Activated naive CD8-positive, alpha-beta T cell treated with anti-CD3 and anti-CD28 coated beads for 36 hours (primary cell): ENCODE measurements around the gene ORC3. TPM values are rescaled to one million over a fixed set of nuclear protein-coding genes. Genes with fewer than 3 reads are reported as not detected.
A peak's percentile ranks its signal among the peaks of the same experiment; 100 is the strongest.
"Not testable (repeated sequence)": the region's sequence is repeated elsewhere in the genome, so short reads cannot be mapped to it uniquely, and the experiment has no call there.

Source experiments
- DNase-seq: peaks from one replicate; pipeline ENCODE4 v3.0.0; 2021
- H3K27ac Mint-ChIP-seq: one replicate; pipeline ENCODE4 v1.8.0; 2022; ENCODE audit warnings: mild to moderate bottlenecking, moderate library complexity, mixed read lengths
- H3K27me3 Mint-ChIP-seq: one replicate; pipeline ENCODE4 v1.8.0; 2022; ENCODE audit warnings: mild to moderate bottlenecking, mixed read lengths
- H3K36me3 Mint-ChIP-seq: one replicate; pipeline ENCODE4 v1.8.0; 2021; ENCODE audit warnings: mild to moderate bottlenecking, mixed read lengths
- H3K4me1 Mint-ChIP-seq: one replicate; pipeline ENCODE4 v1.8.0; 2021; ENCODE audit warnings: mixed read lengths
- H3K4me3 Mint-ChIP-seq: one replicate; pipeline ENCODE4 v1.8.0; 2022; ENCODE audit warnings: mild to moderate bottlenecking, moderate library complexity, mixed read lengths
- H3K9me3 Mint-ChIP-seq: one replicate; pipeline ENCODE4 v1.8.0; 2022; ENCODE audit warnings: mixed read lengths
- total RNA-seq, 2 experiments: library from RNA; stranded (reverse); gene quantifications; one replicate each; pipeline ENCODE4 v1.2.3, GENCODE V29; 2021

The ORC3 gene
- total RNA-seq, 2 experiments from 2014 or later = 35.4 to 37.4 TPM

DNA sequence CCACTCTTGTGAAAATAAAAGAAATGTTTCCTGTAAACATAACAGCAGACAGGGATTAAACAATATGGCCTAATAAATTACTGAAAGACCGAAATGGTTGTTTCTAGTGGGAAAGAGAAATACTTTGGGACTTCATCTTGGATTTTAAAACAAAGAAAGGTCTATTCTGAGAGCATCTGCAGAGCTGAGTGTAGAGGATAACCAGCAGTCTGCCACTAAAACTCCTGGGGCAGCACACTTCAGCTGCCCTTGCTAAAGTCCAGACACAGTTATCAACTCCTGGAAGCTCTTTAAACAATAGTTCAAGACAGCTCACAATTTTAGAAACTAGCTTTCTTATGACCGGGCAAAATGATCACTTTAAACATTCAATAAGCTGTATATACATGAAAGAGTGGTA lies 73.5 kb downstream of the ORC3 start:
- Mint-ChIP-seq H3K9me3 (no peaks in the 10 kb centered on the region), H3K36me3 (peaks cover 16% of the 10 kb centered on the region), H3K4me3 (no peak overlapping the region), H3K27ac (no peak overlapping the region), H3K27me3 (no peaks in the 10 kb centered on the region), H3K4me1 (no peaks in the 10 kb centered on the region)
- no peak for DNase-seq

DNA sequence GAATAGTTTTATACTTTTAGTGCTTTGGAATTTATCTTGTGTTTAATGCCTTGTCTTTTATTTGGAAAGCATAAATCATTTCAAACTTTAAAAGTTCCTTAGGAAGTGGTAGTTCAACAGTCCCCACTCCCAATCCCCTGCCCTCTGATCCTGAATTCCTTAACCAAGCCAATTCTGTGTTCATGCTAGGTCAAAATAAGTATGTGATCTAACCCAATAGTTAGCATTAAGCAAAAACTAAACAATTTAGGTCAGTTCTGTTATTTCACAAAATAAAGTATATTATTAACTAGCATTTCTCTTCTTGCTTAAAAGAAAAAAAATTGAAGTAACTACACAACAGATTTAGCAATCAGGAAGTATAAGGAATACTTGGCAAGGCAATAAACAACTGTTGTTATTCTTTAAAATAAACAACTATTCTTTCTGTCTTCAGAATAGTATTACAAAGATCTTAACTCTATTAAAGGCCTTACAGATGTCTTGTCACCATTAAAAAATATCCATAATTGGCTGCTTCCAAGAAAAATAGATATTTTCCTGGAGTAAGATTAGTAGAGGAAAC lies 75.1 kb downstream of the ORC3 start:
- DNase-seq = no peak
- H3K4me1 Mint-ChIP-seq = peaks cover 3% of the 10 kb centered on the region
- no peaks in the 10 kb centered on the region for H3K27me3 Mint-ChIP-seq
- H3K27ac Mint-ChIP-seq = no peak overlapping the region
- H3K36me3 Mint-ChIP-seq = peaks cover 11% of the 10 kb centered on the region
- no peak overlapping the region for H3K4me3 Mint-ChIP-seq
- H3K9me3 Mint-ChIP-seq = no peaks in the 10 kb centered on the region

DNA sequence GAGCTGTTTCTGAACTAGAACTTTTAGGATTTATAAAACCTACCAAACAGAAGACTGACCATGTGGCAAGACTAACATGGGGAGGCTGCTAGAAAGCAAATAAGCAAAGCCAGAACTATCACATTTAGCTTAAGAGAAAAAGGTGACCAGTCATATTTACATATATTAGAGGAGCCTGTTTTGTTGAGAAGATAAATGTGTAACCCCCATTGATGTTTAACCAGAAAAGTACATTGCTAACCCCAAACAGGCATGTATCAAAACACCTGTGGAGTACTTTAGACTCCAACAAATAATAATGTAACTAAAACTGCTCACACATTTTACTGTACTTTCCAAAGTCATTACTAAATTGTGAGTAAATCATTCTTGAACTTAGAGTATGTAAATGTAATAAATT lies 77.1 kb downstream of the ORC3 start:
- DNase-seq = no peak
- Mint-ChIP-seq H3K36me3 (peaks cover 22% of the 10 kb centered on the region), H3K27me3 (no peaks in the 10 kb centered on the region), H3K27ac (no peak overlapping the region), H3K9me3 (no peaks in the 10 kb centered on the region), H3K4me3 (no peak overlapping the region), H3K4me1 (peaks cover 7% of the 10 kb centered on the region)

DNA sequence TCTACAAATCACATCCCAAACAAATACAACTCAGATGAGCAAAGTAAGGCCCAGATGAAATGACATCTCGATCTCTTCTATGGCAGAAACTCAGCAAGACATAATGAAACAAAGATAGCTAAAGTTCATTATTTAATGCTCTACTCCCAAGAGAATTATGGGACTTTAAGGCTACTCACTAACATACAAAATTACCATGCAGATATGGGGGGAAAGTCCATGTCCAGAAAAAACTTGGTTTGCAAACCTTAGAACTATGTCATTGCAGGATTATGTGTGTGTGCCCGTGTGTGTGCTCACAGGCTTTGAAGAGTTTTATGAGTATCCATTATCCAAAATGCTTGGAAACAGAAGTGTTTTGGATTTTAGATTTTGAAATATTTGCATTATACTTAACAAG lies 78.1 kb downstream of the ORC3 start:
- H3K9me3 Mint-ChIP-seq = no peaks in the 10 kb centered on the region
- no peaks in the 10 kb centered on the region for H3K27me3 Mint-ChIP-seq
- no peak overlapping the region for H3K27ac Mint-ChIP-seq
- no peak for DNase-seq
- peaks cover 25% of the 10 kb centered on the region for H3K36me3 Mint-ChIP-seq
- H3K4me3 Mint-ChIP-seq = no peak overlapping the region
- H3K4me1 Mint-ChIP-seq = peaks cover 7% of the 10 kb centered on the region

DNA sequence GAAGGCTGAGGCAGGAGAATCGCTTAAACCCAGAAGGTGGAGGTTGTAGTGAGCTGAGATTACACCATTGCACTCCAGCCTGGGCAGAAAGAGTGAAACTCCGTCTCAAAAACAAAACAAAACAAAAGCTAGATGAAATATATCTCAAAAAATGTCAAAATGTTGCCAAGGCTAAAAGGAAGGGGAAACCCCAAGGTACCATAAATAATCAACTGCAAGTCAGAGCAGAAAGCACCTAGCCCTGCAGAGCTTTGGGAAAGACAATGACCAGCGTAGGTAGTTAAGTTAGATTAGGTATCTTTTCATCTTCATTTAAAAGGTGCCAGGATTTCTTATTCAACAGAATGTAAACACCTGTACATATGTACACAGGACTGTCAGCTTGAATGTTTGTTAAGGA lies 79.1 kb downstream of the ORC3 start:
- DNase-seq = no peak
- Mint-ChIP-seq H3K9me3 (no peaks in the 10 kb centered on the region), H3K4me1 (peaks cover 7% of the 10 kb centered on the region), H3K36me3 (peaks cover 28% of the 10 kb centered on the region), H3K27ac (peak overlapping the region; percentile 42), H3K4me3 (no peak overlapping the region), H3K27me3 (no peaks in the 10 kb centered on the region)

DNA sequence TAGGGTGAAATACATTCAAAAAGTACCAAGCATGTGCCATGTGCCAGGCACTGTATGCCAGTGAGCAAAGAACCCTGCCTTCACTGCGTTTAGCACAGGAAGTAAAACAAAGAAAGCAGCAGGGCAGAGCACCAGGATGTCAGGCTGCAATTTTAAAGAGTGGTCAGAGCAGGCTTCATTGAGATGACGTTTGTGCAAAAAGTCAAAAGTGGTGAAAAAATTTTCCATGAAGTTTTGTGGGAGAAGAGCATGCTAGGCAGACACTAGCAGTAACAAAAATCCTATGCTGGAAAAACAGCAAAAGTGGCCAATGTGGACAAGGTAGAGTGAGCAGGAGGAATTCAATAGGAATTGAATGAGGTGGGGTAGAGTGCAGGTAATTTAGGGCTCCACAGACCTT lies 80.8 kb downstream of the ORC3 start:
- peaks cover 30% of the 10 kb centered on the region for H3K36me3 Mint-ChIP-seq
- H3K4me1 Mint-ChIP-seq = peaks cover 8% of the 10 kb centered on the region
- H3K9me3 Mint-ChIP-seq = no peaks in the 10 kb centered on the region
- H3K27me3 Mint-ChIP-seq = no peaks in the 10 kb centered on the region
- H3K27ac Mint-ChIP-seq = peak overlapping the region; percentile 14
- H3K4me3 Mint-ChIP-seq = no peak overlapping the region
- no peak for DNase-seq

DNA sequence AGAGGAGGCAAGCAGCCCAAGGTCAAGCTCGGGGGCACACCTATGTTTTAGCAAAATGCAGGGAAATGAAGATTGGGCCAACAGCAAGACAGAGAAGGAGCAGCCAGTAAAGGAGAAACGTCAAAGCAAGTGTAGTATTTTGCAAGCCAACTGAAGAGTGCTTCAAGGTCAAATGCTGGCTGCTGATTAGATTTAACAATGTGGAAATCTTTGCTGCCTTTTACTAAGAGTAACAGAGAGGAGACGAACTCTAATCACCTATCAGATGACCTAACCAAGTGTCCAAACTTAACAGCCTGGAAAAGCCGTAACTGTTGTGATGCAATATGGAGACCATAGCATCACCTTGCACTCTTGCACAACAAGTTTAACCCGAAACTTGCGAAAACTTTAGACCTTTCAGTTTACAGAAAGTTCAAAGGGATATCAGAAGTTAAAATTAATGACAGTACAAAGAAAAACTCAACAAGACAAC lies 81.7 kb downstream of the ORC3 start:
- no peaks in the 10 kb centered on the region for H3K9me3 Mint-ChIP-seq
- peak overlapping the region; percentile 18 for H3K27ac Mint-ChIP-seq
- no peaks in the 10 kb centered on the region for H3K27me3 Mint-ChIP-seq
- H3K36me3 Mint-ChIP-seq = peaks cover 36% of the 10 kb centered on the region
- no peak for DNase-seq
- H3K4me1 Mint-ChIP-seq = peaks cover 8% of the 10 kb centered on the region
- H3K4me3 Mint-ChIP-seq = no peak overlapping the region

DNA sequence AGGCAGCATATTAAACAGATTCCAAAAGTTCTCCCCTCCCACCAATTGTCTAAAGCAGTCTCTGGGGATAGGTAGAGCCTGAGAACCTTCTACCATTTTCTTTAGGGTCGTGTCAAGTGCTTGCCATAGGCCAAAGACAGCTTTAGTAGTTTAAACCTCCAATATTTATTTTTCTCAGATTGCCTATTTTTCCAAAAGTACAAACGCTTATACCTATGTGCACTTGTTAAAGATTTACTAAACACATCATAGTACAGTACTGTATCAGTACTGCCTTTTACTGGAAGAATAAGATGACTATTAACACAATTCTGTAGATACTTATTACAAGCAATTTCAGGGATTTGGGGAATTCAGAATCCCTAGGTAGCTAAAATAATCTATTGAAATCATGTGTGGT lies 82.7 kb downstream of the ORC3 start:
- no peak overlapping the region for H3K4me3 Mint-ChIP-seq
- H3K27ac Mint-ChIP-seq = no peak overlapping the region
- DNase-seq = no peak
- peaks cover 12% of the 10 kb centered on the region for H3K4me1 Mint-ChIP-seq
- H3K36me3 Mint-ChIP-seq = peaks cover 38% of the 10 kb centered on the region
- H3K27me3 Mint-ChIP-seq = no peaks in the 10 kb centered on the region
- H3K9me3 Mint-ChIP-seq = no peaks in the 10 kb centered on the region

DNA sequence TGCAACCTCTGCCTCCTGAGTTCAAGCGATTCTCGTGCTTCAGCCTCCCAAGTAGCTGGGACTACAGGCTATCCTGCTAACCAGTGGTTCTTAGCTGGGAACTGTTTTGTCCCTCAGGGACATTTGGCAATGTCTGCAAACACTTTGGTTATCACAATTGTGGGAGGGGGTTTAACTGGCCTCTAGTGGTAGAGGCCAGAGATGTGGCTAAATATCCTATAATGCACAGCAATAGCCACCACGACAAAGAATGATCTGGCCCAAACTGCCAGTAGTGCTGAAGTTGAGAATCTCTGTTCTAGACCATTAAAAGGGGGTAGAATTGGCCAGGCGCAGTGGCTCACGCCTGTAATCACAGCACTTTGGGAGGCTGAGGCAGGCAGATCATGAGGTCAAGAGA lies 83.3 kb downstream of the ORC3 start:
- H3K27me3 Mint-ChIP-seq = no peaks in the 10 kb centered on the region
- no peak overlapping the region for H3K27ac Mint-ChIP-seq
- DNase-seq = no peak
- peaks cover 15% of the 10 kb centered on the region for H3K4me1 Mint-ChIP-seq
- H3K4me3 Mint-ChIP-seq = no peak overlapping the region
- no peaks in the 10 kb centered on the region for H3K9me3 Mint-ChIP-seq
- H3K36me3 Mint-ChIP-seq = peaks cover 41% of the 10 kb centered on the region

DNA sequence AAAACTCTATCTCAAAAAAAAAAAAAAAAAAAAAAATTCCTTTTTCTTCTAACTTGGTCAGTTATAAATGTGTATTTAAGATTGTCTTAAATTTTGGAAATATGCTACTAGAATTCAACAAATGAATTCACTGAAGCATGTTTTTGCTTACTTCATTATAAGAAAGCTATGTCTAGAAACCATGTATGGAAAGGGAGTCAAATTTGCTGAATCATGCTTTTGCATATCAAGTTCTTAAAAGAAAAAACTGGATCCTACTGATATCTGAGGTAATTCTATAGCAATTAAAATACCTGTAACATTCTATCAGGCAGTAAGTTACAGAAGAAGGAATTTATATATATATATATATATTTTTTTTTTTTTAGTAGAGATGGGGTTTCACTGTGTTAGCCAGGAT lies 84.4 kb downstream of the ORC3 start:
- H3K4me1 Mint-ChIP-seq = peaks cover 17% of the 10 kb centered on the region
- no peak overlapping the region for H3K27ac Mint-ChIP-seq

DNA sequence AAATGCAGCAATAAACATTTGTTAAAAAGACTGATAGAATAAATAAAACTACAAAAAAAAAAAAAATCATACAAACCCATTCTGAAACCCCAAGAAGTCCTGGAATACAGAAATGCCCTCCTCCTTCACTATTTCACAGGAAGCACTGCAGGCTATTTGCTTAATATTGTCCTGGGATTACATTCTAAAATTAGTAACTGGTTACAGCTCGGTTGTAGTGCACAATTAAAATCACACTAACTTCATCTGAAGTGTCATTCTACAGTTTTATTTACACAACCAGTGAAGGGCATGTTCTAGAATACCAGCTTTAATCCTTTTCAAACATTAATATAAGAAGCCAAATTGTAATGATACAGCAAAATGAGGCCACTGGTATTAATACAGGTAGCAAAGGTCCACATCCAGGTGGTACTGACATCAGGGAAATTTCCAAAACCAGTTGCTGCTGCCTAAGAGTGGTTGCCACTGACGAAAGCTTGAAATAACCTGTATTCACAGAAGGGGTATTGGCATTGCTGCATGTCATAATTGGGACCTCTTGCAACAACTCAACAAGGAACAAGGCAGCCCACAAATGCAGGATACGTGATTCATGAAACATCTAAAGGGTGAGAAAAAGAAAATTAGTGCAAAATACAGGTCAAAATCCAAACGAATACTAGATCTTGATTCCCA lies 85.2 kb downstream of the ORC3 start:
- Mint-ChIP-seq H3K27me3 (no peaks in the 10 kb centered on the region), H3K4me3 (no peak overlapping the region), H3K9me3 (no peaks in the 10 kb centered on the region), H3K4me1 (peaks cover 16% of the 10 kb centered on the region), H3K27ac (no peak overlapping the region), H3K36me3 (peaks cover 42% of the 10 kb centered on the region)
- DNase-seq = no peak

More for the DNA sequence above, 84.4 kb downstream of the ORC3 start:
- Mint-ChIP-seq H3K27me3 (no peaks in the 10 kb centered on the region), H3K9me3 (no peaks in the 10 kb centered on the region), H3K4me3 (no peak overlapping the region), H3K36me3 (peaks cover 43% of the 10 kb centered on the region)
- no peak for DNase-seq

DNA sequence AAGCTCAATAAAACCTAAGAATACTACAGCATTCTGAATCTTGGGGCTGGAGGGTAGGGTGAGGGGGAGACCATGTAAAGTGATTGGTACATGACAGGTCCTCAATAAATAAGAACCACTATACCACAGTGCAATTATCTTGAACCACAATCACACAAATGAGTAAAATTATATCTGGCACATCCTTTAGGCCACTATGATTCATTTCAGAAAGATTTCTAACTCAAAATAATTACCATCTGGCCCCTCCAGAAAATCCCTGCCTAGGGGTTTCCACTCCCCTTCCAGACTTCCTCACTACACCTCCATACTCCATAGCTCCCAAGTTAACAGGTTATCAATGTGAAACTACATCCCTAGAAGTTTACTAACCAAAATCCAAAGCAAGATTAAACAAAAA lies 92.4 kb downstream of the ORC3 start:
- no peak for DNase-seq
- Mint-ChIP-seq H3K4me3 (no peak overlapping the region), H3K27ac (peak overlapping the region; percentile 76), H3K4me1 (peaks cover 45% of the 10 kb centered on the region), H3K27me3 (no peaks in the 10 kb centered on the region), H3K36me3 (peaks cover 47% of the 10 kb centered on the region), H3K9me3 (peaks cover 2% of the 10 kb centered on the region)

DNA sequence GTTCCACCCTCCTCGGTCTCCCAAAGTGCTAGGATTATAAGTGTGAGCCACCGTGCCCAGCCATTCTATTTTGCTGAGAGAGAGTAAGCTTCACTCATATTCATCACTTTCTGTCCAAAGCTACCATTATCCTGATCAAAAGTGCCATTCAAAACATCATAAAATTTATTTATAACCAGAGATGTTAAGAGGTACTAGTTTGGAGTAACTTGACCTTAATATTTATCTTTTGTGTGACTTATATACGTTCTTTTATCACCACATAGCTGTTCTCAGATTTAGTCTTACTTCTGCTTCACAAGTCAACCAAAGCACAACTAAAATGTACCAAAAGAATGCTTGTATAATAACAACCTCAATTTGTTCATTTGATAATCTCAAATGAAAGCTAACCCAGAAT lies 94.0 kb downstream of the ORC3 start:
- Mint-ChIP-seq H3K36me3 (peaks cover 40% of the 10 kb centered on the region), H3K4me1 (peaks cover 37% of the 10 kb centered on the region), H3K27ac (no peak overlapping the region), H3K4me3 (no peak overlapping the region), H3K27me3 (no peaks in the 10 kb centered on the region), H3K9me3 (peaks cover 2% of the 10 kb centered on the region)
- no peak for DNase-seq

DNA sequence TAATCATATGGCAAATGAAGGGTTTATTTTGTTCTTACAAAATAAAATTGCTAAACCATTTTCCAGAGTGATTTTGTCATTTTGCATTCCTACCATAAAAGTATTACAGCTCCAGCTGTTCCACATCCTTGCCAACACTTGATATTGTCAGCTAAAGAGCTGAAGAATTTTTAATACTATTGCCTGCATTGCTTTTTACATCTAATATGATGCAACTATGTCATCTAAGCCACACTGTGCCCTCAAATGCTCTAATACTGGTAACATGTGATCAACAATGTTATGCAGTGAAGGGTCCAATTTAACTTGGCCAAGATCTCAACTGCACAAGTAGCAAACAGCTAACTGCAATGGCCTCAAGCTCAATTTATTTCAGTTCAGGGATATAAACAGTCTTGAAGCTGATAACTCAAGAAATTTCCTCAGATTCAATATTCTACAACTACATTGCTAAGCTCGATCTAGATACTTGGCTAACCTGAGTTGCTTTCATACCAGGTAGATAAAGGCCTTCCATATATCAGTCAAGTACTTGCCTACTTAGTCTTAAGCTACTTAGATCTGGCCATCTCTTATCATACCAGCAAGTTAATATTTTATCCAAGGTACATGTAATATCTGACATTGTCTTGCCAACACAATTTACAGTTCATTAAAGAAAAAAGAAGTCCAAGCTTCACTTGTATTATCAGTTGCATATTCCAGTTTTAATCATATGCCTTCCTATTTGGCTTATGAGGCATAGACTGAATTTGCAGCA lies 95.1 kb downstream of the ORC3 start:
- Mint-ChIP-seq H3K27ac (no peak overlapping the region), H3K36me3 (peaks cover 41% of the 10 kb centered on the region), H3K9me3 (peaks cover 2% of the 10 kb centered on the region), H3K4me1 (peaks cover 37% of the 10 kb centered on the region), H3K4me3 (no peak overlapping the region), H3K27me3 (no peaks in the 10 kb centered on the region)
- DNase-seq = no peak

DNA sequence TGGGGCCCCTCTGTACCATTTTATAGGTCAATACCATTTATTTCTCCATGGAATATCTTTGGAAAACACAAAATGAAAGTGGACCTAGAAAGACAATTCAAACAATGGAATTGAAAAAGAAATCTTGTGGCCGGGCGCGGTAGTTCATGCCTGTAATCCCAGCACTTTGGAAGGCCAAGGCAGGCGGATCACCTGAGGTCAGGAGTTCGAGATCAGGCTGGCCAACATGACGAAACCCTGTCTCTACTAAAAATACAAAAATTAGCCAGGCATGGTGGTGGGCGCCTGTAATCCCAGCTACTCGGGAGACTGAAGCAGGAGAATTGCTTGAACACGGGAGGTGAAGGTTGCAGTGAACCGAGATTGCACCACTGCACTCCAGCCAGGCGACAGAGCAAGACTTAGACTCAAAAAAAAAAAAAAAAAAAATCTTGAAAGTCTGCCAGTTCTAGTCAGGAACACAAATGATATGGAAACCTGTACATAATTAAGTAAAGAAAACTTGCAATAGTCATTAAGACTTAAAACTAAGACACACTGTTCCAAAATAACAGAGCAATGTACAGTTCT lies 96.8 kb downstream of the ORC3 start:
- H3K9me3 Mint-ChIP-seq, H3K27me3 Mint-ChIP-seq, DNase-seq, H3K4me3 Mint-ChIP-seq, H3K27ac Mint-ChIP-seq: not testable (repeated sequence)
- H3K4me1 Mint-ChIP-seq = peaks cover 49% of the 10 kb centered on the region
- peaks cover 44% of the 10 kb centered on the region for H3K36me3 Mint-ChIP-seq
